ENCODE data around the gene ANKFN1. TPM values are rescaled to one million over a fixed set of nuclear protein-coding genes. Genes with fewer than 3 reads are reported as not detected.
A peak's percentile ranks its signal among the peaks of the same experiment; 100 is the strongest.
"Not testable (repeated sequence)": the region's sequence is repeated elsewhere in the genome, so short reads cannot be mapped to it uniquely, and the experiment has no call there.

Gene ANKFN1
- polyA plus RNA-seq, 1 donor, result 0.93 TPM

DNA sequence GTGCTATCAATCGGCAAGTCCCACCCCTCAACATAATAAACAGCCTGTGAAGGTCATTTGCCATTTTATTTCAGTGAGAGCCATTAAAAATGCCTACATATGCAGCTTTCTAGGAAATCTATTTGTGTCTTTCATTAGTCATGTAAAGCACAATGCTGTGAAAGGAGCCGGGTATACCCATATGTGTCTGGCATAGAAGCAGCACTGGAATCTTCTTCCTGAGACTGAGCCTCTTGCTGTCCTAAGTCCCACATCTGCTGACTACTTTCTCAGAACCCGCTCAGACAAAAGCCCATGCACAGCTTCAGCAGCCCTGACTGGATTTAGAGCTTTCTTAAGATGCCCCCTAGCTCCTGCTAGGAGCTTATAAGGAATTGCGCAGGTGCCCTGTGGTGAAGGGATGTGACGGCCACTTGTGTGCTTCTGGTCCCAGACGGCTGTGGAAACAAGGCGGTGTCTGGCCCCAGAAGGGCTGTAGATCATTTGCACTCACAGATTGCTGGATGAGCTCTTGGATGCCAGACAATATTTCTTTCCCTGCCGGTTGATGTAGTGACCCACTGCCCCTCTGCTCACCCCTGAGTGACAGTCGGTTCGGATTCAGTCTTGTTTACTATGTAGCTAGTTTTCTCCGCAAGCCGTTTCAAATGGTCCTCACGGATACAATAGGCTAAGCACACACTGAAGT, 172.2 kb downstream of the ANKFN1 start:
- peak; percentile 15 for DNase-seq

DNA sequence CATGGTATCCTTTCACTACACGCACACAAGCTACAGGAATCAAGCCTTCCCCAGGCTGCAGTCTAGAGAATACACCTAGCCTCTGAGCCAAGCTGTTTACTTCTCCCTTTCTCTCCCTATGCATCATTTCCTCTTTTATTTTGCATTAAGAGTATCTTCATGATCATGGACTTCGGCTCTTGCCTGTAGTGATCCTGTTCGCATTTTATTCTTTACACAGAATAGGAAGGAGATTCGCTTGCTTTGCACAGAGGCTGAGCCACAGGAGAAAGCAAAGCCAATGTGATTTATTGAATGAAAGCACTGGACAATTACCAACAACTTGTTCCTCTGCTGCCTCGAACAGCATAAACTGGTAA, 172.7 kb downstream of the ANKFN1 start:
- peak; percentile 10 for DNase-seq

DNA sequence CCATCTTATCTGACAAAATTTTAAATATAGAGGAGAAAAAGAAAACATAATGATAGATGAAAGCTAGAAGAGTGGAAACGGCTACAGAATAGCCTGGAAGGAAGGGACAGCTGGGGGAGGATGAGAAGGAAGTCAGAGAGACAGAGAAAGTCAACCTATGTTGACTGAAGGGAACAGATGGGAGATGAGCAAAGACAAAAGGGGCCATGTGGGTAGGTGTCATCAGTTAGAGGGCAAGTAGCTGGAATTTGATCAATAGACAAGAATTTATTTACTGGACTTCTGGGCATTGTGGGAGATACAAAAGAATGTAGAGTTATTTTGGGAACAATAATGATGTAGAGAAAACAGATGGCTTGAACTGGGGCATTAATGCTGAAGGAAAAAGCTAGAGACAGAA, 194.4 kb downstream of the ANKFN1 start:
- no peak for DNase-seq

DNA sequence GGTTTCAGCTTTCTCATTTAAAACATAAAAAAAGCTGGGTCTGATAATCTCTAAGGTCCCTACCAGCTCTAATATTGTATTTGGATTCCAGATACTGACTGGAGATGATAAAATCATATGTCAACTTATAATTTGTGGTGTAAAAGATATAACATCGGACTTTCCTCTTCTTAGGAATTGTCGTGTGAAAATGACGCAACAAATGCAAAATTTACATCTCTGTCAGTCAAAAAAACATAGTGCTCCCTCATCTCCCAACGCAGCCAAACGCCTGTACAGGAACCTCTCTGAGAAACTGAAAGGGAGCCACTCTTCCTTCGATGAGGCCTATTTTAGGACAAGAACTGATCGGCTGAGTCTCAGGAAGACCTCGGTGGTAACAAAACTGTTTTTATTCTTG, 197.3 kb downstream of the ANKFN1 start:
- no peak for DNase-seq

DNA sequence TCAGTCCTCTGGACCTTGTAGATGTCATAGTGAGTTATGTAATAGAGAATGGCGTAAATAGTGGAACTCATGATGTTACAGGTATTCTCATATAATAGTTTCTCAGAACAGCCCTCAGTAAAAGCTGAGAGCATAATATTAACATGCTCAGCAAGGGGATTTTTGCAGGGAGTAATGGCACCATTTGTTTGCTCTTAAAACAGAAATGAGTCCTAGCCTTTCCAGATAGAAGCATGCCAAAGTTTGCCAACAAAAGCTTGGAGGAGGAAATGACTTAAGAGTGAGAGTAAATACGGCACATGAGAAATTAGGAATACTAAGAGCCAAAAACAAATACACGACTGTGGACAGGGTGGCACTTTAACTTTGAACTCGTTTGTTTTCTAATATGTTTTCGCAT, 198.4 kb downstream of the ANKFN1 start:
- DNase-seq, result no peak

DNA sequence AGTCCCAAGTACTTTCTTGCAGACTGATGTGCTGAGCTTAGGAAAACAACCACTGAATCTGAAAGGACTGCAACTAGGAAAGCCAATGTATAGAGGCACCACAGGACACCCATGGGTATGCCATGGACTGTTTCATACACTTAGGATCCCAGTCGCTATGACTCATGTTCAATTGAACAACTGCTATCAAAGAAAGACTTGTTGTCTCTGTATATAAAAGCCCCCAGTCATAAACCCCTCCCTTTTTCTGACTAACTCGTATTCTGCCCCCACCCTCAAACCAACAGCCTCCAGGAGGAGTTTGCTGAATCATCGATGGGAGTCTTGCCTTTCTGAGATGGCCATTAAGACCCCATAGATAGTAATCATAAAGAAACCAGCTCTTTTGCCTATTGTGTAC, 205.4 kb downstream of the ANKFN1 start:
- no peak for DNase-seq

DNA sequence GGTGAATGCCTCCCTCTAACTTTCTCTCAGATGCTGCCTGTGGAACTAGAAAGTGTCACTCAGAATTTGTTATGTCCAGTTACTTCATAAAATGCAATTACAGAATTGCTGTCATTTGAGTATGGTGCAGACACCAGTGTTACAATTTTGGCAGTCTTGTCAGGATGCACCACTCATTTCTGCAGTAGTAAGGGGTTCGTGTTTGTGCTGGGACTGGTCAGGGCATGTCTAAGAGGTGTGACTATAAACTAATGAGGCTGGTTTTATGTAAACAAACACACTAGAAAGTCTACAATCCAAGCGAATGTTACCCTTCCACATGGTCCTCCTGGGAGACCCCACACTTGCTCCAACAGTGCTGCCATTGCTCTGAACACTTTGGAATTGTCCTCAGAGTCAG, 206.2 kb downstream of the ANKFN1 start:
- no peak for DNase-seq

DNA sequence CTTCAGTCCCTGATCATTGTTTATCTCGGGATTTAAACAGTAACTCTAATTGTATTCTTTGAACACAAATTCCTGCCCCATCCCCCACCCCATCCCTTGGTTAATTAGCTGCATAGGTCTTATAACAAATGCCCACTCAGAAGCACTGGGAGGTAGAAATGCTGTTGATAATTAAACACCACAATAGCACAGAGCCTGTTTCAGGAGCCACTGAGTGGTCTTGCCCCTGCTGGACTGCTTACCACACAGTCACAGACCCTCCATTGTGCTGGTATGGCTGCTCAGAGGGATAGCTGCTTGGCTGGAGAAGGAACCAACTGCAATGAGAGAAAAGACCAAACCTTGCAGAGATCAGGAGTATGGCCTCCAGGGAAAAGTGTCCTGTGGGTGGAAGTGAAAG, 214.1 kb downstream of the ANKFN1 start:
- DNase-seq, result peak; percentile 44

DNA sequence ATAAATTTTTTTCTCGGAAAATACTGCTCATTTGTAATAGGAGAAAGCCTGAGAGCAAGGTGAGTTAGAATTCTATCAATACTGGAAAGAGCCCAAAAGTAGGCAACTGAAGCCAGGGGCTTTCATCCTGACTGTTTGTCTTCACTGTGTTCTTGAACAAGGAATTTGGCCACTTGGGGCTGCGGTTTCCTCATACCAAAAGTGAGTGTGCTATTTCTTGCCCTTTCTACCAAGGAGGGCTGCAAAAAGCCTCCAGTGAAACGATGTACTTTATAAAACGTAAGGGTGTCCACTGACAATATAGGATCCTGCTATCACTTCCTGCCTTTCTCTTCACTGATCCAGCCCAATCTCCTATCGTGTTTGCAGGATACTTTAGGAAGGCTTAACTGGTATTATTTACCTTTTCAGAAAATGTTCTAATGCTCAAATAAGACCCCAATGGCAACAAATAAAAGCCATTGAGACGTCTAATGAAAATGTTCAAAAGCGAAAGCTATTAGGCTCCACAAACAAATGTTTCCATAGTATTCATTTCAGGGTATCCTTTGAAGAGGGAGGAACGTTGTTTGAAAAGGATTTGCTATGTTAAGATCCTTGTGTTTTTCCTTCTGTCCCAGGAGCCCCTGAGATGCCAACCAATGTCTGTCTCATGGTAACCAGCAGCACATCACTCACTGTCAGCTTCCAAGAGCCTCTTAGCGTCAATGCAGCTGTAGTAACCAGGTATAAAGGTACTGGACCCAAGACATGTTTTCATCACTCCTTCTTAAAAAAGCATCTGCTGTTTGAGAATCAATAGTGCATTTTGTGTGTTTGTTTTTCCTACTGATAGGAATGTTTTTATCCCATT, 220.9 kb downstream of the ANKFN1 start:
- DNase-seq, result no peak

DNA sequence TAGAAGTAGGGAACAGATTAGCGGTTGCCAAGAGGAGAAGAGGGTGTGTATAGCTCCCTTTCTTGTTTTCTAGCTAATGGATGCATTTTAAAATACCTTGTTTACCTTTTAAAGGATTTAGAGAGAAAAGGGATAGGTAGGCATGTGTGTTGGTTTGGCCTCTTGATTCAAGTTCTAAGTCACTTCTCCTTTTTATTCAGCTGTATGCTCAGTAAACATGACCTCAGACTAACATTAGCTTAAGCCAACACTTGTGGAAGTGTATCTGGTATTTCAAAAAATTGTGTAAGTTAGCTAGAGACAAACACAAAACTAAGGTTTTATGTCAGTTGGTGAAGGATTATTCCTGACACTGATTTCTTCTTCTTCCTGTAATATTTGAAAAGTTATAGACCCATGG, 236.1 kb downstream of the ANKFN1 start:
- DNase-seq, result no peak

DNA sequence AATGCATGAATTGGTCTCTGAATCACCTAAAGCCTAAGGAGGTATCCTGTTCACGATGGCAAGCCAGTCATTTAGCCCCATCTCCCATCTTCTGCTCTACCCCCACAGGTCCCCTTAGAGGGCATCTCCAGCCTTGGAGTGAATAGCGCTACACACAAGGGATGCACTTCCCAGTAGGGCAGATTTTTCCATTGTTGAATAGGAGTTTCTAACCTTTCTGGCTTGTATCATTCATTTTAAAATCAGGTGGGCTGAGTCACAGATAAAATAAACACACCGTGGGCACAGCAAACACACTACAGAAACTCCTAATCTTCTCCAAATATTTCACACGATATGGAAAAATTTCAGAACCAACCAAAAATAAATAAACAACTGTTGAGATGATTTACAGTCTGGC, 239.0 kb downstream of the ANKFN1 start:
- no peak for DNase-seq

DNA sequence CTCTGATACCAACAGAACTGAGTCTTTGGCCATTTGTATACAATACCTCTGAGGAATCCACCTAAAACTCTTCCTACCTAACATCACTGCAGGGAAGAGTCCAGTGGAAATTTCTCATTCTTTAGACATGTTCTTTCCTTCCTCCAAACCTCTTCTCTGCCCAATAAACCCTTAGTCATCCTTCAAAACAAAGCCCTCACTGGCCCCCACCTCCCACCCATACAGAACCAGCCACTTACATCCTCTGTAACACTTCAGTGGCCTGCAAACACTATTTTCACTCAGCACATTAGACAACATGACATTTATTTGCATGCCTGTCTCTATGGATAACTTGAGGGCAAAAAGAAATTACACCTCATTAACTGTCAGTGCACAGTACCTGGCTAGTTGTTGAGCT, 239.9 kb downstream of the ANKFN1 start:
- no peak for DNase-seq

DNA sequence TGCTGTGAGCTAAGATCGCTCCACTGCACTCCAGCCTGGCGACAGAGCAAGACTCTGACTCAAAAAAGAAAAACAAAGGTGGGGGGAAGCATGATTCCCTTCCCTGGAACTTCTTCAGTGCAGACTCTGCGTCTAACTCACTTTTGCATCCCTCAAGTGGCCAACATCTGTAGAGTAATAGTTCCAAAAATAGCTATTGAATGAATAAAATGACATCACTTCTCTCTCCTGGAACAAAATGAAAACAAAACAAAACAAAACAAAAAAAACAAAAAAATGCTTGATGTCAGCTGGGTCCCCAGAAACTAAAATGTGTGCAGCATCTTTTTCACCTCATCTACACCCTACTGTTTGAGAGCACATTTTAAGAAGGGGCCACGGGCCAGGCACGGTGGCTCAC, 242.5 kb downstream of the ANKFN1 start:
- DNase-seq, result no peak

DNA sequence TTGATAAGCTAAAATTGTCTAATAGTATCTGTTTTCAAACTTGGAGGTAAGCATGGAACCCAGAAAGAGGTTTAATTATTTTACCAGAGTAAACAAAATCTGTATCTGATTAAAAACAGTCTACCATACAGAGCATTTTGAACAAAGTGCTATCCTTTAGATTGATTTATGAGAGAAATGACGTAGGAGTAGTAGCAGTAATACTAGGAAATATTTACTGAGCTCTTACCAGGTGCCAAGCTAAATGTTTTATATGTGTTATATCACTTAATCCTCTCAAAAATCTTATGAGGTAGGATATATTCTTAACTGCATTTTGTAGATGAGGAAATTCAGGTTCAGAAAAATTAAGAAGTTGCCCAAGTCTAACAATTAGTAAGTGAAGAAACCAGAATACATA, 253.8 kb downstream of the ANKFN1 start:
- no peak for DNase-seq

DNA sequence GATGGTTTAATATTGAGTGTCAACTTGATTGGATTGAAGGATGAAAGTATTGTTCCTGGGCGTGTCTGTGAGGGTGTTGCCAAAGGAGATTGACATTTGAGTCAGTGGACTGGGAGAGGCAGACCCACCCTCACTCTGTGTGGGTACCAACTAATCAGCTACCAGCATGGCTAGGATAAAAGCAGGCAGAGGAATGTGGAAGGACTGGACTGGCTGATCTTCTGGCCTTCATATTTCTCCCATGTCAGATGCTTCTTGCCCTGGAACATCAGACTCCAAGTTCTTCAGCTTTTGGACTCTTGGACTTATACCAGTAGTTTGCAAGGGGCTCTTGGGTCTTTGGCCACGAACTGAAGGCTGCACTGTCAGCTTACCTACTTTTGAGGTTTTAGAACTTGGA, 259.1 kb downstream of the ANKFN1 start:
- DNase-seq, result not testable (repeated sequence)

DNA sequence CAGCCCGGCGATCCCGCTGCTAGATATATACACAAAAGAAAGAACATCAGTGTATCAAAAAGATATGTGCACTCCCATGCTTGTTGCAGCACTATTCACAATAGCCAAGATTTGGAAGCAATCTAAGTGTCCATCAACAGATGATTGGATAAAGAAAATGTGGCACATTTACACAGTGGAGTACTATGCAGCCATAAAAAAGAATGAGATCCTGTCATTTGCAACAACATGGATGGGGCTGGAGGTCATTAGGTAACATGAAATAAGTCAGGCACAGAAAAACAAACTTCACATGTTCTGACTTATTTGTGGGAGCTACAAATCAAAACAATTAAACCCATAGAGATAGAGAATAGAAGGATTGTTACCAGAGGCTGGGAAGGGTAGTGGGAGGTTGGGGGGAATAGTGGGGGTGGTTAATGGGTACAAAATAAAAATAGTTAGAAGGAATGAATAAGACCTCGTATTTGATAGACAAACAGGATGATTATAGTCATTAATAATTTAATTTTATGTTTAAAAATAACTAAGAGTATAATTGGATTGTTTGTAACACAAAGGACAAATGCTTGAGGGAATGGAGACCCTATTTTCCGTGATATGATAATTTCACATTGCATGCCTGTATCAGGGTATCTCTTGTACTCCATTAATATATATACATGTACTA, 263.5 kb downstream of the ANKFN1 start:
- no peak for DNase-seq

DNA sequence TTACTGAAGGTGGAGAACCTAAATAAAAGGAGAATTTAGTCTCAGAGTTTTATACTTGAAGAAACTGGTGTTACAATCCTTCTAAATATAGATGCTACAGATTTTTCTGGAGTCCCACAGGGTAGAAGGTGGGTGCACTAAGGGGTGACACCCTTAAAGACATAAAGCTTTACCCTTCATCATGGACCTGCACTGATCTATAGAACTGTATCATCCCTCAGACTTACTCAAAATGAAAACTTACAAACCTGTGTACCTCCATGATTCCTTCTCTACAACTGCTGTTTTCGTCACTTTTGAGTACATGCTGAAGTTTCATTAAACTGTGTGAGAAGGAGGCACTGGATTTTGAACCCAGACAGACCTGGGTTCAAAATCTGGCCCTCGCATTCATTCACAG, 270.7 kb downstream of the ANKFN1 start:
- no peak for DNase-seq

DNA sequence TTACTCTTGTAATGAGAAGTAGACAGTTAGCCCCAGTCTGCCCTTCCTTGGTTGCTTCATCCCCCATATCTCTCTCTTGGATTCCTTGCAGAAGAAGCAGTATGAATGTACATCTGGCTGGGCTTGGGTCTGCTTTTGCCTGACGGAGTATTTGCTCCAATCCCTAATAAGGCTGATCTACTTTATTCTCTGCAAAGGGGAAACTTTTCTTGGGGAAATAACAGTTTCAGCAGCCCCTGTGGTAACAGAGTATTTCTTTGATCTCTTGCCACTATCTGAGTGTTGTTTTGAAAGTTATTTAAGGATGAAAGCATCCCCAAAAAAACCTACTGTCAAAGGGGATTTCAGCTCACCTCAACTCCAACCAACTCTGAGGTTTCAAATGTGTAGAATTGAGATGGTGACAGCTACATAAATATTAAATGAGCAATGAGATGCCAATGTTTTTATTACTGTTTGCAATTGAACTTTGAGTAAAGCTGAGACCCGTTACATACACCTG, 271.3 kb downstream of the ANKFN1 start:
- DNase-seq, result no peak

DNA sequence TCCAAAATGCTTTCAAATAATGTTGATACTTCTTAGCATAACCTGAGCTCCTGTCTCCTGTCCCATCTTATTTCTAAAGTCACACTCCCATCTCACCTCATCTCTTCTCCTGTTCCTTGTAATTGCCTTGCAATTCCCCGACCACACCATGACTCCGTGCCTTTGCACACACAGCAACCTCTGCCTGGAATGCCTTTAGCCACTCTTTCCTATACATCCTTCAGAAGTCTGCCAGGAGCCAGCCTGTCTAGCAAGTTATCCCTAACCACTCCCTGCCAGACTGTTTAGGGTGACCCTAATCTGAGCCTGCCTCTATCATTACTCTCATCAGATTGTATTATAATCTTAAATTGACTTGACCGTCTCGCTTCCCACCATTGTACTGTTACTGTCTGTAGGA, 272.2 kb downstream of the ANKFN1 start:
- DNase-seq, result no peak

DNA sequence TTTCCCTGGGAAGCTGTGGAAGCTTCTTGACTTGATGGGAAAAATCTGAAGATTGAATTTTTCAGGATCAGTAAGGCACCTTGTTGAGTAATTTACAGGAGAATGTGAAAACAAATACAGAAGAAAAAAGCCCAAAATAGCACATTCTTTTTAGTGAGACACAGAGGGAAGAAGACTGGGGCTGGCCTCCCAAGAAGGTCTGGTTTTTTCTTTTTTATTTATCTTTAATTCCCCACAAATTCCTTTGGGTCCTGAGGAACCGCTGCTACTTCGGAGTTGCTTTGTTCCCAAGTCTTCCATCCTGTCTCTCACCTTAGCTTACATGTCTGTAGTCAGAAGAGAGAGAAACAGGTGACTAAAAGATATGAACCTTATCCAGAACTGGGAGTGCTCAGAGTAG, 273.6 kb downstream of the ANKFN1 start:
- no peak for DNase-seq

DNA sequence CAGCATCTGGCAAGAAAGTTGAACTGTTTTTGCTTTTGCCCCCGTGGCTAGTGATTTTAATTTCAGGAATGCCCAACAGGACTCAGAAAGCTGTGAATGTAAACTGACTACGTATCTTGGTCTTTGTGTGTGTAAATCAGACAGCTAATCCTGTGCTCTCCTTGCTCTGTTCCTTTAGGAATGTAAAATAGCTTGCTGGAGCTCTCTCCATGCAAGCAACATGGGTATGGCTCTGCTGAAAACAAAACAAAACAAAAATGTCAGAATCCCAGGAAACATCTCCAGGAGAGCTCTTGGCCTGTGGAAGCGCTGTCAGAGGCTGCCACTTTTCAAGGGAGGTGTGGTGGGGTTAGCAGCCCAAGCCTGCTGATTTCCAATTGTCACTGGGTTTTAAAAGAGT, 278.5 kb downstream of the ANKFN1 start:
- no peak for DNase-seq

DNA sequence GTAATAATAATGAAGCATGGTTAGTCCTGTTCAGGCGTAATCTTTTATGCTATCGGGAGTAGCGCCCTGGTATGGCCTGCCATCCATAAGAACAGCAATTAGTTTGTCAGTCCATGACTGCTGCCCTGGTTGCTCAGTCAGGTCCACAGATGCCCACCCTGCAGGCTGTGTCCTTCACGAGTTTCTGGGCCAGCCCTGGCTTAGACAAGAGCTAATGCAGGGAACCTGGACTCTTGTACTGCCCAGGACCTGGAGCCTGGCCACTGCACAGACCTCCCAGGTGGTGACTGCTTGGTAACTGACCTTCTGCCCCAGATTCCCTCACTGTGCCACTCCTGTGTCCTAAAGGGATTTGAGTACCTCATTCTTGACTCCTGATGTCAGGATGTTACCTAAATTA, 279.2 kb downstream of the ANKFN1 start:
- no peak for DNase-seq

DNA sequence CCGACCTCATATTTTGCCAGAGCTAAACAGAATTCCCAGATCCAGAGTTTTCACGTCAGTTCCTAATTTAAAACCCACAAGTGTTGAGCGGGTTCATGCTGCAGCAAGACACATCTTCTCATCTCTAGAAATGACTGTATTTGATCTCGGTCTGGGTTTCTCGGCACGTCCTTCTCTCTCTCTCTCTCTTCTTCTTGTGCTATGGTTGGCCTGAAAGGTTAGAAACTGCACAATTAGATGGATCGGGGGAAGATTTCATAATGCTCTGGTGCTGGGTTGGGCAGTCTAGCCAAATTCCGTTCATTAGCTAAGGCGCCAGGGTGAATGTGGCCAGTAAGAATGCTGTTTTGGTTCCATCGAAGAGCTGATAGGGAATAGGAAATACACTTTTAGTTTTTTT, 281.3 kb downstream of the ANKFN1 start:
- no peak for DNase-seq
